Thoracic aorta (tissue), 2 donors: ENCODE data around the gene SS18L1. TPM values are rescaled to one million over a fixed set of nuclear protein-coding genes. Genes with fewer than 3 reads are reported as not detected.

Experiments
- ATAC-seq: fragments of 150-250 bp; one replicate; pipeline ENCODE4 v1.8.0; 2017; ENCODE audit warnings: low read depth; ENCODE audit not compliant: insufficient number of reproducible peaks, low FRiP score
- DNase-seq: peaks from one replicate; pipeline ENCODE4 v3.0.0-alpha.2; 2020; ENCODE audit warnings: low spot score
- H3K27ac ChIP-seq, 2 donors: fragments of 200-600 bp; sonication (generic); 1 replicate in 1 of 2; 2 replicates in 1 of 2; pipeline ENCODE4 v1.5.1; 2016; ENCODE audit warnings: mild to moderate bottlenecking in 2 of 2, moderate library complexity in 2 of 2
- H3K27me3 ChIP-seq: fragments of 200-600 bp; sonication (generic); replicated peaks from 2 replicates; pipeline ENCODE4 v1.6.0; 2016; ENCODE audit warnings: mild to moderate bottlenecking; ENCODE audit not compliant: insufficient read depth
- H3K36me3 ChIP-seq: fragments of 200-600 bp; sonication (generic); one replicate; pipeline ENCODE4 v1.5.1; 2016
- H3K4me1 ChIP-seq, 2 donors: fragments of 200-600 bp; sonication (generic); 1 replicate in 1 of 2; 2 replicates in 1 of 2; pipeline versions ENCODE4 v1.5.1 to v1.6.0; 2016; ENCODE audit warnings: low read depth in 2 of 2, mild to moderate bottlenecking in 1 of 2; ENCODE audit not compliant: control insufficient read depth in 1 of 2
- H3K4me3 ChIP-seq: fragments of 200-600 bp; sonication (generic); 2 replicates; pipeline ENCODE4 v1.5.1; 2016; ENCODE audit warnings: mild to moderate bottlenecking
- H3K9me3 ChIP-seq: fragments of 200-600 bp; sonication (generic); 2 replicates; pipeline ENCODE4 v1.5.1; 2016
- CTCF ChIP-seq: fragments of 200-600 bp; sonication (generic); IDR thresholded peaks from one replicate; pipeline ENCODE4 v1.5.1; 2019; ENCODE audit warnings: antibody characterized with exemption
- total RNA-seq, 2 donors: library from RNA; depleted of rRNA; stranded (reverse); fragments of >200 nt; gene quantifications; one replicate each; pipeline versions ENCODE4 v1.1.0 to v1.2.3, GENCODE V29; 2016

SS18L1 gene
- total RNA-seq, 2 donors from 2014 or later: 10.7 to 21.7 TPM

- H3K27ac ChIP-seq: no peak overlapping the region
- no peak for ATAC-seq
- TF ChIP-seq CTCF: no peak
- peaks cover 43% of the 10 kb centered on the region for H3K36me3 ChIP-seq
- H3K4me1 ChIP-seq: peaks cover 0 to 8% of the 10 kb centered on the region in 2 donors
- no peaks in the 10 kb centered on the region for H3K9me3 ChIP-seq
- no peaks in the 10 kb centered on the region for H3K27me3 ChIP-seq
- H3K4me3 ChIP-seq: no peak overlapping the region
- no peak for DNase-seq
Observed at GRCh38 chr20:62161347-62161746, 17.8 kb downstream of the SS18L1 start.

GRCh38 chr20:62162765-62163484 is 19.4 kb downstream of the SS18L1 start:
- peaks cover 45% of the 10 kb centered on the region for H3K36me3 ChIP-seq

GRCh38 chr20:62163485-62163865 is 19.9 kb downstream of the SS18L1 start:
- Histone ChIP-seq H3K9me3 (no peaks in the 10 kb centered on the region), H3K4me1 (no peaks in the 10 kb centered on the region), H3K27ac (no peak overlapping the region), H3K36me3 (peaks cover 45% of the 10 kb centered on the region), H3K27me3 (no peaks in the 10 kb centered on the region), H3K4me3 (no peak overlapping the region)
- DNase-seq (no peak), ATAC-seq (no peak)
- no peak for TF ChIP-seq CTCF

More at GRCh38 chr20:62162765-62163484, 19.4 kb downstream of the SS18L1 start:
- ATAC-seq: no peak
- no peaks in the 10 kb centered on the region for H3K4me1 ChIP-seq
- no peak for DNase-seq
- H3K27me3 ChIP-seq: no peaks in the 10 kb centered on the region
- TF ChIP-seq CTCF: no peak
- H3K4me3 ChIP-seq: no peak overlapping the region
- H3K9me3 ChIP-seq: no peaks in the 10 kb centered on the region
- no peak overlapping the region for H3K27ac ChIP-seq

DNA sequence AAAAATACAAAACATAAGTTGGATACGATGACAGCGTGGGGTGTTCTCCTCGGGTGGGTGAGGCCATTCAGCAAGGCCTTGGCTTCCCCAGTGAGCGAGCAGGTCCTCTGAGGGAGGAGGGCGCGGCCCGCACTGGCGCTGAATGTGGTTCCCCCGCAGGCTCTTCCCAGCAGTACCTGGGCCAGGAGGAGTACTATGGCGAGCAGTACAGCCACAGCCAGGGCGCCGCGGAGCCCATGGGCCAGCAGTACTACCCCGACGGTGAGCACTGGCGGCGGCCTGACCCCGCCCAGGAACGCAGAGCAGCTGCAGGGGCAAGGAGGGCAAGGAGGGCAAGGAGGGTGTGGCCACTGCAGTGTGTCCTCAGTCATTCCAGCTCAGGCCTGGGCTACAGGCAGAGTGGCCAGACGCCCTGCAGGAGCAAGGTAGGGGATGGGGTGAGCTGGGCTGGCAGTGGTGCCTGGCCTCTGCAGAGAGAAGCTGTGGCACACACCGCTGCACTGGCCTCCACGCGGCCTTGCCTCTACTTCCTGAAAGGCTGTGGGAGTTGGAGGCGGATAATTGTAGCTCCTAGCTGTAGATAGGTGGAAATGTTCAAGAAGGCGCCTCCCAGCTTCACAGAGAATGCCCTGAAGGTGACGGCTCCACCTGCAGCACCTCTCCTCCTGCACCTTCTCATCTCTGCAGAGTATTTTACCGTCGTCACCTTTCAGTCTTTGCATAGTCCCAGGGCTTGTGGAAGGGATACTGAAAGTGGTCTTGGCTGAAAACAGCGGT is 20.6 kb downstream of the SS18L1 start:
- DNase-seq (no peak), ATAC-seq (no peak)
- Histone ChIP-seq H3K4me1 (no peaks in the 10 kb centered on the region), H3K36me3 (peaks cover 52% of the 10 kb centered on the region), H3K27me3 (no peaks in the 10 kb centered on the region), H3K27ac (no peak overlapping the region), H3K9me3 (no peaks in the 10 kb centered on the region), H3K4me3 (no peak overlapping the region)
- no peak for TF ChIP-seq CTCF
